ENCODE results near the gene GLIPR2. TPM values are rescaled to one million over a fixed set of nuclear protein-coding genes. Genes with fewer than 3 reads are reported as not detected.
A peak's percentile ranks its signal among the peaks of the same experiment; 100 is the strongest.

GLIPR2 gene
- total and polyA plus RNA-seq, 2 of the 4 experiments (the other 2 are of a cell fraction): 35.8 to 43.3 TPM

GRCh38 chr9:36088020-36088419 lies 48.5 kb upstream of the GLIPR2 start:
- Histone ChIP-seq H3K4me1 (ENCODE audit: control insufficient read depth, insufficient read depth, low read length) (peaks cover 20% of the 10 kb centered on the region), H2AK9ac (replicated peaks; ENCODE audit: low read depth, low read length, poor library complexity) (no peak overlapping the region), H3K36me3 (ENCODE audit: control insufficient read depth, insufficient read depth, low read length) (peaks cover 31% of the 10 kb centered on the region), H4K91ac (ENCODE audit: insufficient read depth, low read depth, low read length) (no peak overlapping the region), H2AK5ac (ENCODE audit: low read depth, low read length) (no peak overlapping the region), H2BK5ac (ENCODE audit: low read depth, low read length, poor library complexity, severe bottlenecking) (peak overlapping the region; percentile 51), H3K9me1 (ENCODE audit: insufficient read depth, low read length) (peaks cover 7% of the 10 kb centered on the region; the same call in 1 of the 2 replicates), H2BK15ac (ENCODE audit: low read depth, low read length) (no peak overlapping the region), H3K14ac (replicated peaks; ENCODE audit: low read depth, low read length) (no peak overlapping the region), H2BK120ac (ENCODE audit: low read depth, low read length) (no peak overlapping the region), H4K5ac (ENCODE audit: low read depth, low read length) (no peak overlapping the region), H4K20me1 (ENCODE audit: insufficient read depth, low read length) (no peaks in the 10 kb centered on the region; the same call in 1 of the 2 replicates), H3K79me1 (ENCODE audit: low read depth in 1 of 2, low read length in 2 of 2) (peaks cover 33% of the 10 kb centered on the region in 2 experiments), H3K9ac (ENCODE audit: low read depth, low read length) (no peak overlapping the region), H3K18ac (ENCODE audit: low read depth, low read length) (no peak overlapping the region), H3K27me3 (ENCODE audit: control insufficient read depth, insufficient read depth, low read length) (no peaks in the 10 kb centered on the region), H3K9me3 (ENCODE audit: control insufficient read depth, insufficient read depth, low read length) (0 out of 2 replicates have a peak, but pooled peaks cover 2% of the 10 kb centered on the region), H3K4me3 (ENCODE audit: insufficient read depth, low read depth, low read length) (no peak overlapping the region), H2AFZ (replicated peaks; ENCODE audit: low read length, poor library complexity) (no peak overlapping the region), H4K8ac (ENCODE audit: low read depth in 2 of 2, low read length in 2 of 2) (no peak overlapping the region), H3K23ac (ENCODE audit: low read depth, low read length) (no peak overlapping the region), H3K27ac (ENCODE audit: insufficient read depth, low read length) (peak overlapping the region; percentile 62; the same call in 1 of the 2 replicates), H3K56ac (ENCODE audit: extremely low read depth, insufficient read depth, low read length) (no peak overlapping the region), H2BK20ac (ENCODE audit: low read depth, low read length) (no peak overlapping the region), H3K4me2 (ENCODE audit: low read depth, low read length) (no peak overlapping the region), H3K4ac (ENCODE audit: low read depth, low read length) (no peak overlapping the region)
- WGBS, 2 experiments (ENCODE audit: extremely low coverage in 2 of 2, insufficient read length in 1 of 2): no CpG with 5 or more reads among the region's 3 CpGs
- intact Hi-C loops (cut with micrococcal nuclease) (no loop called here), dilution Hi-C loops (cut with HindIII; ENCODE audit: low sequenced_read_pairs, unreplicated experiment) (no loop called here), in situ Hi-C loops (cut with MboI; ENCODE audit: low sequenced_read_pairs) (no loop called here)
- DNase-seq (no peak), ATAC-seq (ENCODE audit: low read depth) (no peak)
- no TSS peak for BruUV-seq (replicated peaks)
- POLR2A ChIA-PET (ENCODE audit: unreplicated experiment): no interaction called here
- TF ChIP-seq CTCF (conservative IDR thresholded peaks at IDR 0.05; ENCODE audit: low read depth, low read length): no peak
- no peak for TF ChIP-seq BHLHE40 (IDR thresholded peaks at IDR 0.05; ENCODE audit: low read depth, low read length)
- TF ChIP-seq CEBPB (IDR thresholded peaks at IDR 0.05; ENCODE audit: low read depth, low read length): peak; percentile 76
- no peak for TF ChIP-seq RCOR1 (IDR thresholded peaks at IDR 0.05; ENCODE audit: insufficient replicate concordance, low read length)
- TF ChIP-seq, protein P1, sequence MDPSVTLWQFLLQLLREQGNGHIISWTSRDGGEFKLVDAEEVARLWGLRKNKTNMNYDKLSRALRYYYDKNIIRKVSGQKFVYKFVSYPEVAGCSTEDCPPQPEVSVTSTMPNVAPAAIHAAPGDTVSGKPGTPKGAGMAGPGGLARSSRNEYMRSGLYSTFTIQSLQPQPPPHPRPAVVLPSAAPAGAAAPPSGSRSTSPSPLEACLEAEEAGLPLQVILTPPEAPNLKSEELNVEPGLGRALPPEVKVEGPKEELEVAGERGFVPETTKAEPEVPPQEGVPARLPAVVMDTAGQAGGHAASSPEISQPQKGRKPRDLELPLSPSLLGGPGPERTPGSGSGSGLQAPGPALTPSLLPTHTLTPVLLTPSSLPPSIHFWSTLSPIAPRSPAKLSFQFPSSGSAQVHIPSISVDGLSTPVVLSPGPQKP (IDR thresholded peaks at IDR 0.05; ENCODE audit: borderline replicate concordance, low read depth, low read length): no peak
- CTCF ChIA-PET: no interaction called here
